ENCODE data around the gene ALAS1. TPM values are rescaled to one million over a fixed set of nuclear protein-coding genes. Genes with fewer than 3 reads are reported as not detected.

Gene ALAS1
- total RNA-seq, 2 experiments from 2014 or later = 34.4 to 43.6 TPM

DNA sequence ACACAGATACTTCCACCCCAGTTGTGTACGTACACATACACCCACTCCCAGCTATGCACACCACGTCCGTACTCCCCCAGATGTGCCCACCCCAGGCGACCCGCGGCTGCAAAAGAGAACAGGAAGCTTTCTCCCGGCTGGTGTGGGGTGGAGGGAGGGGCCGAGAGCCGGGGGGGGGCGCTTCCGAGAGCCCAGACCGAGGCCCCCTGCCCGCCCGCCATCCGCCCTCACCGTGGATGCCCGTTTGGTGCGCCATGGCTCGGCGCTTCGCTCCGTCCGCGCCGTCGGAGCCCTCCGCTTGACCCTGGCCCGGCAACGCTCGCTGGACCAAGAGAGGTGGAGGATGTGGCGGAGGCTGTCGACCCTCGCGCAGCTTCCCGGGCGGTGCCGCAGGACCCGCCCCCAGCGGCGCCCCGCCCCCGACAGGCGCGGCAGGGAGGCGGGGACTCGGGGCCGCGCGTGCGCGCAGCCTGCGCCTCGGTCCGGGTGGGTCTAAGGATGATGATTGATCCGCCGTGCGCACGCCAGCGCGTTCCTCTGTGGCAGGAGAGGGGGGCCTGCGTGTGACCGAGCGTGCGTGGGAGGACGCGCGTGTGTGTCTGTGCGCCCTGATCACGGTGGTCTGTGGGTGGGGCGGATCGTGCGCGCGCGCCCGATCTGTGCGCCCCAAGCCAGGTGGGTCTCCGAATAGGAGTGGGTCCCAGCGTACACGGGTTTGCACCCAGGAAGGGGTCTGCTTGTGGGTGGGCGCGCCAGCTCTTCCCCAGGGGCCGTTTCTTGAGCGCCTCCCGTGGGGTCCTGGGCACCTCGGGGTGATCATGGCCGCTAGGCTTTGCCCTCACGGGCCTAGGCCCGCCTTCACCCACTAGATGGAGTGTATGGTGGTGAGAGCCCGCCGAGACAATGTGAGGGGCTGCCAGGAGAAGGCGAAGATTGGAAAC is 41.1 kb downstream of the ALAS1 start, which contains the start of gene TWF2:
Gene TWF2, minus strand, starts transcription at position 398 of the 941 bp plus-strand sequence. Its CDS starts 142 bp downstream, at position 256.
- no peaks in the 10 kb centered on the region for H4K20me1 ChIP-seq (ENCODE audit: insufficient read depth, low read length)
- peak within 1 kb of the TSS; percentile 81 for H3K4me3 ChIP-seq (ENCODE audit: low read depth, low read length, poor library complexity, severe bottlenecking)
- peaks cover 29% of the 10 kb centered on the region for H3K4me1 ChIP-seq (ENCODE audit: insufficient read depth, low read length, poor library complexity, severe bottlenecking)
- H3K36me3 ChIP-seq (ENCODE audit: insufficient read depth, low read length) = peaks cover 10% of the 10 kb centered on the region
- H3K9me3 ChIP-seq (ENCODE audit: low read length) = no peaks in the 10 kb centered on the region
- TSS peak; percentile 86 for BruUV-seq (replicated peaks)
- H3K9me2 ChIP-seq (ENCODE audit: insufficient read depth, low read length) = no peaks in the 10 kb centered on the region
- no peak for TF ChIP-seq EZH2phosphoT487 (IDR thresholded peaks at IDR 0.05; ENCODE audit: borderline replicate concordance, low read depth, low read length)
- TF ChIP-seq, protein P1, sequence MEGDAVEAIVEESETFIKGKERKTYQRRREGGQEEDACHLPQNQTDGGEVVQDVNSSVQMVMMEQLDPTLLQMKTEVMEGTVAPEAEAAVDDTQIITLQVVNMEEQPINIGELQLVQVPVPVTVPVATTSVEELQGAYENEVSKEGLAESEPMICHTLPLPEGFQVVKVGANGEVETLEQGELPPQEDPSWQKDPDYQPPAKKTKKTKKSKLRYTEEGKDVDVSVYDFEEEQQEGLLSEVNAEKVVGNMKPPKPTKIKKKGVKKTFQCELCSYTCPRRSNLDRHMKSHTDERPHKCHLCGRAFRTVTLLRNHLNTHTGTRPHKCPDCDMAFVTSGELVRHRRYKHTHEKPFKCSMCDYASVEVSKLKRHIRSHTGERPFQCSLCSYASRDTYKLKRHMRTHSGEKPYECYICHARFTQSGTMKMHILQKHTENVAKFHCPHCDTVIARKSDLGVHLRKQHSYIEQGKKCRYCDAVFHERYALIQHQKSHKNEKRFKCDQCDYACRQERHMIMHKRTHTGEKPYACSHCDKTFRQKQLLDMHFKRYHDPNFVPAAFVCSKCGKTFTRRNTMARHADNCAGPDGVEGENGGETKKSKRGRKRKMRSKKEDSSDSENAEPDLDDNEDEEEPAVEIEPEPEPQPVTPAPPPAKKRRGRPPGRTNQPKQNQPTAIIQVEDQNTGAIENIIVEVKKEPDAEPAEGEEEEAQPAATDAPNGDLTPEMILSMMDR (conservative IDR thresholded peaks at IDR 0.05; ENCODE audit: low read length) = peak; percentile 71
- ChIA-PET CTCF (ENCODE audit: unreplicated experiment) (interaction anchor here (0.8 kb wide), 2 partner anchors 13 to 39 kb away, joined by 3 to 4 read pairs; partner anchors contain the start of genes TLR9 and WDR82), POLR2A (interaction anchor here (0.6 to 2.8 kb wide), 6 partner anchors 12 to 50 kb away, joined by 3 to 27 read pairs (median 4); partner anchors contain the start of gene TLR9)
- DNase-seq (ENCODE audit: low spot score) = peak; percentile 88
- H3K79me2 ChIP-seq (ENCODE audit: insufficient read depth, low read depth, low read length) = peaks cover 22% of the 10 kb centered on the region; the same call in 1 of the 2 replicates
- peak within 1 kb of the TSS; percentile 80 for H2AFZ ChIP-seq (ENCODE audit: low read length)
- H3K27ac ChIP-seq (ENCODE audit: low read depth, low read length, poor library complexity, severe bottlenecking) = peak within 1 kb of the TSS; percentile 47
- peak within 1 kb of the TSS; percentile 73 for H3K4me2 ChIP-seq (ENCODE audit: low read length)
- intact Hi-C loops (cut with micrococcal nuclease; ENCODE audit: unreplicated experiment) = loop anchor here (1.0 kb wide), 3 partner anchors 13 to 39 kb away; partner anchors contain the start of gene WDR82

GRCh38 chr3:52240059-52240885 is 42.3 kb downstream of the ALAS1 start:
- Histone ChIP-seq H3K79me2 (ENCODE audit: insufficient read depth, low read depth, low read length) (peaks cover 22% of the 10 kb centered on the region; the same call in 1 of the 2 replicates), H4K20me1 (ENCODE audit: insufficient read depth, low read length) (no peaks in the 10 kb centered on the region), H3K9me3 (ENCODE audit: low read length) (no peaks in the 10 kb centered on the region), H3K9me2 (ENCODE audit: insufficient read depth, low read length) (no peaks in the 10 kb centered on the region), H3K4me2 (ENCODE audit: low read length) (peak overlapping the region; percentile 73), H3K27ac (ENCODE audit: low read depth, low read length, poor library complexity, severe bottlenecking) (peak overlapping the region; percentile 42), H3K4me3 (ENCODE audit: low read depth, low read length, poor library complexity, severe bottlenecking) (peak overlapping the region; percentile 81), H3K36me3 (ENCODE audit: insufficient read depth, low read length) (no peaks in the 10 kb centered on the region; the same call in 1 of the 2 replicates), H2AFZ (ENCODE audit: low read length) (no peak overlapping the region), H3K4me1 (ENCODE audit: insufficient read depth, low read length, poor library complexity, severe bottlenecking) (peaks cover 29% of the 10 kb centered on the region)
- POLR2A ChIA-PET = interaction anchor here (0.5 to 2.8 kb wide), 5 partner anchors 12 to 537 kb away, joined by 3 to 28 read pairs (median 3); partner anchors contain the start of genes ITIH1 and TLR9
- CTCF ChIA-PET (ENCODE audit: unreplicated experiment) = interaction anchor here (0.6 to 1.0 kb wide), 4 partner anchors 9 to 28 kb away, joined by 3 read pairs; no protein-coding TSS in a partner anchor
- TF ChIP-seq, protein P1 (conservative IDR thresholded peaks at IDR 0.05; ENCODE audit: low read length) = peak; percentile 27; the same call in 1 of the 2 replicates
- TF ChIP-seq EZH2phosphoT487 (IDR thresholded peaks at IDR 0.05; ENCODE audit: borderline replicate concordance, low read depth, low read length) = no peak
- DNase-seq (ENCODE audit: low spot score) = peak; percentile 80
- BruUV-seq (replicated peaks) = no TSS peak
- intact Hi-C loops (cut with micrococcal nuclease; ENCODE audit: unreplicated experiment) = no loop called here

All from OCI-LY7 (cell line).